Body of pancreas (tissue), 4 donors: ENCODE results near the gene PPM1K. TPM values are rescaled to one million over a fixed set of nuclear protein-coding genes. Genes with fewer than 3 reads are reported as not detected.

Source experiments
- ATAC-seq: fragments of 150-250 bp; one replicate; pipeline ENCODE4 v1.9.1; 2016
- DNase-seq, 4 donors: peaks; one replicate each; pipeline ENCODE4 v3.0.0-alpha.2; 2019
- H3K27ac ChIP-seq, 4 donors: fragments of 200-600 bp; sonication (generic); 1 replicate in 3 of 4; 2 replicates in 1 of 4; pipeline versions ENCODE4 v1.5.1 to v1.6.1; 2016 to 2019; ENCODE audit warnings: mild to moderate bottlenecking in 1 of 4, mixed read lengths in 1 of 4, moderate library complexity in 1 of 4
- H3K27me3 ChIP-seq, 2 donors: fragments of 200-600 bp; sonication (generic); one replicate each; pipeline ENCODE4 v1.6.0; 2016; ENCODE audit warnings: mild to moderate bottlenecking in 1 of 2
- H3K36me3 ChIP-seq, 2 donors: fragments of 200-600 bp; sonication (generic); replicated peaks in 1 of 2; 2 replicates each; pipeline ENCODE4 v1.5.1; 2016; ENCODE audit warnings: low read depth in 2 of 2; ENCODE audit not compliant: insufficient read depth in 1 of 2
- H3K4me1 ChIP-seq: fragments of 200-600 bp; sonication (generic); one replicate; pipeline ENCODE4 v1.6.0; 2016
- H3K4me3 ChIP-seq, 2 donors: fragments of 200-600 bp; sonication (generic); 1 replicate in 1 of 2; 2 replicates in 1 of 2; pipeline ENCODE4 v1.5.1; 2016 to 2019
- H3K9me3 ChIP-seq, 3 donors: fragments of 200-600 bp; sonication (generic); 1 replicate in 2 of 3; 2 replicates in 1 of 3; pipeline ENCODE4 v1.5.1; 2016
- CTCF ChIP-seq, 7 experiments: fragments of 450-650 bp in 4 of 7; fragments of 200-600 bp in 3 of 7; sonication (generic) in 3 of 7; IDR thresholded peaks; one replicate each; pipeline ENCODE4 v1.5.1; 2016 to 2019; ENCODE audit warnings: antibody characterized with exemption in 7 of 7
- POLR2A ChIP-seq, 3 donors: fragments of 450-650 bp; IDR thresholded peaks; one replicate each; pipeline ENCODE4 v1.6.1; 2016; ENCODE audit warnings: antibody characterized with exemption in 3 of 3, mild to moderate bottlenecking in 2 of 3
- WGBS, 2 donors: methylation state at CpG; one replicate each; pipeline ENCODE4 v1.1.5; 2017; 5-methylcytosine and 5-hydroxymethylcytosine counted together
- intact Hi-C: fragments of 100-400 bp; cut with DNase I; formaldehyde crosslinking; loops from one replicate; pipeline ENCODE4 v1.15.1; 2023
- total RNA-seq, 2 donors: library from RNA; depleted of rRNA; stranded (reverse); fragments of >200 nt; gene quantifications; one replicate each; pipeline ENCODE4 v1.1.0, GENCODE V29; 2016

The PPM1K gene
- total RNA-seq, 2 donors from 2014 or later, result 29.3 to 56.4 TPM

DNA sequence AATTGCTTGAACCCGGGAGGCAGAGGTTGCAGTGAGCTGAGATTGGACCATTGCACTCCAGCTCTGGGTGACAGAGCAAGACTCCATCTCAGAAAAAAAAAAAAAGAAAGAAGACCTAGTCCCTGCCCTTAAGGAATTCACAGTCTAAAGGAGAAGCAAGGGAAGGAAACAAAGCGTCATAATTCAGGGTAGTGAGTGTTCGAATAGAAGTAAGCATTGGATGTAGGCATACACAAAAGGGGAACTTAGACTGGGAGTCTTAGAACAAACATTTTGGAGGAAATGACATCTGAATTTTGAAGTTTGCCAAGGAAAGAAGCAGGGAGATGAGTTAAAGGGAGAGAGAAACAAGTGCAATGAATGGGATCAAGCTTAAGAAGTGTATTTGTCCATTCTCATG is 32.4 kb downstream of the PPM1K start:
- no peaks in the 10 kb centered on the region for H3K9me3 ChIP-seq
- no peak overlapping the region for H3K4me3 ChIP-seq
- no peak overlapping the region for H3K27ac ChIP-seq
- no peaks in the 10 kb centered on the region for H3K4me1 ChIP-seq
- TF ChIP-seq POLR2A (IDR thresholded peaks at IDR 0.05), result no peak
- TF ChIP-seq CTCF (IDR thresholded peaks at IDR 0.05), result no peak
- no peaks in the 10 kb centered on the region for H3K27me3 ChIP-seq
- ATAC-seq, result no peak
- intact Hi-C loops, result no loop called here
- WGBS, 2 donors, result 84 to 93% methylated on average over 3 of the region's 3 CpGs
- DNase-seq, result no peak
- H3K36me3 ChIP-seq, result no peaks in the 10 kb centered on the region

DNA sequence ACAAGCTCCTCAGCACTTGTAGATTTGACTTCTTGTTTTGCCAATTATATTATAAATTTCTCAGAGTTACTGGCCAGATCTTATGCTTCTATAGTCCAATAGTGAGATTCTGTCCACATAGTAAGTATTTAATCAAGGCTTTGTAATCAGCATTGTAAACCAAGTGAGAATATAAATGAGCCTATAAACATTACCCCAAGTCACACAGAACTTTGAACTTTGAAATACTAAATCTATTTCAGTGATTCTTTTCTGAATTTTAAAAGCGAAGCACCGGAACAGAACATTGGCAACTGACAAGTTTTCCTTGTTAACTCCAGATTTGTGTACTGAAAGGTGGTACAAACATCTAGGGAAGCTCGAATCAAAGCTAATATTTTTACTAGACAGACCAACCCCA is 37.2 kb downstream of the PPM1K start:
- WGBS, 2 donors, result 52 to 64% methylated on average over 3 of the region's 3 CpGs
- intact Hi-C loops, result no loop called here
- Histone ChIP-seq H3K27me3 (no peaks in the 10 kb centered on the region), H3K4me3 (no peak overlapping the region), H3K4me1 (no peaks in the 10 kb centered on the region), H3K9me3 (no peaks in the 10 kb centered on the region), H3K27ac (no peak overlapping the region), H3K36me3 (no peaks in the 10 kb centered on the region)
- ATAC-seq (no peak), DNase-seq (no peak)
- TF ChIP-seq CTCF (IDR thresholded peaks at IDR 0.05) (no peak), POLR2A (IDR thresholded peaks at IDR 0.05) (no peak)

DNA sequence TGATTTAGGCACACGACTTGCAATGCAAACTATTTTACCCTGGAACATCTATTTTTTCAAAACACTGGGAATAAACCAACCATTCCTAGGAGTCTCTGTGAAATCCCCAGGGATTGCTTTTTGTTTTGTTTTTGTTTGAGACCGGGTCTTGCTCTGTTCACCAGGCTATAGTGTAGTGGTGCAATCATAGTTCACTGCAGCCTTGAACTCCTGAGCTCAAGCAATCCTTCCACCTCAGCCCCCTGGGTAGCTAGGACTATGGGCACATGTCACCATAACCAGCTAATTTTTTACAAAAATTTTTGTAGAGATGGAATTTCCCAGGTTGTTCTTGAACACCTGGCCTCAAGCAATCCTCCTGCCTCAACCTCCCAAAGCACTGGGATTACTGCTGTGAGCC is 37.8 kb downstream of the PPM1K start:
- TF ChIP-seq POLR2A (IDR thresholded peaks at IDR 0.05) (no peak), CTCF (IDR thresholded peaks at IDR 0.05) (no peak)
- Histone ChIP-seq H3K27ac (no peak overlapping the region), H3K9me3 (no peaks in the 10 kb centered on the region), H3K4me1 (no peaks in the 10 kb centered on the region), H3K36me3 (no peaks in the 10 kb centered on the region), H3K27me3 (no peaks in the 10 kb centered on the region), H3K4me3 (no peak overlapping the region)
- no peak for DNase-seq
- intact Hi-C loops, result no loop called here
- WGBS, 2 donors, result 75 to 80% methylated on average over 2 of the region's 2 CpGs
- ATAC-seq, result no peak

GRCh38 chr4:88244816-88245579 is 39.4 kb downstream of the PPM1K start:
- DNase-seq, result no peak
- no peak for TF ChIP-seq CTCF (IDR thresholded peaks at IDR 0.05)
- TF ChIP-seq POLR2A (IDR thresholded peaks at IDR 0.05), result no peak
- no peaks in the 10 kb centered on the region for H3K27me3 ChIP-seq
- H3K9me3 ChIP-seq, result no peaks in the 10 kb centered on the region
- no peak overlapping the region for H3K4me3 ChIP-seq
- 72 to 76% methylated on average over 11 to 14 of the region's 17 CpGs for WGBS, 2 donors
- H3K4me1 ChIP-seq, result no peaks in the 10 kb centered on the region
- no peak overlapping the region for H3K27ac ChIP-seq
- ATAC-seq, result no peak
- no peaks in the 10 kb centered on the region for H3K36me3 ChIP-seq
- intact Hi-C loops, result no loop called here

- 84 to 100% methylated on average over 1 to 9 of the region's 13 CpGs for WGBS, 2 donors
- intact Hi-C loops, result no loop called here
- TF ChIP-seq POLR2A (IDR thresholded peaks at IDR 0.05) (no peak), CTCF (IDR thresholded peaks at IDR 0.05) (no peak)
- Histone ChIP-seq H3K27ac (no peak overlapping the region), H3K4me3 (no peak overlapping the region), H3K36me3 (no peaks in the 10 kb centered on the region), H3K27me3 (no peaks in the 10 kb centered on the region), H3K4me1 (no peaks in the 10 kb centered on the region), H3K9me3 (no peaks in the 10 kb centered on the region)
- ATAC-seq (no peak), DNase-seq (no peak)
These were observed 40.3 kb downstream of the PPM1K start for GRCh38 chr4:88244056-88244455.
